SK-N-SH (cell line): ENCODE data around the gene PPP6R2. TPM values are rescaled to one million over a fixed set of nuclear protein-coding genes. Genes with fewer than 3 reads are reported as not detected.

Experiments
- CTCF ChIA-PET: fragments of 300-600, 350-600 bp; formaldehyde crosslinking; extraction: SDS; loops from one replicate; lab custom pipeline; 2021; lab: Yijun Ruan, JAX
- POLR2A ChIA-PET: fragments of 350-600 bp; sonication (Branson Sonifier 250); formaldehyde crosslinking; extraction: SDS; loops from one replicate; lab custom pipeline; 2020; ENCODE audit warnings: antibody characterized with exemption, inconsistent platforms; lab: Yijun Ruan, JAX
- DNase-seq: peaks from one replicate; pipeline ENCODE4 v3.0.0; 2012
- H2AFZ ChIP-seq: fragments of 200-600 bp; sonication (generic); 2 replicates; pipeline ENCODE4 v1.8.1; 2016; ENCODE audit warnings: antibody characterized with exemption, mild to moderate bottlenecking, low read depth
- H3F3A ChIP-seq: fragments of 200-600 bp; sonication (generic); replicated peaks from 2 replicates; pipeline ENCODE3; 2016; ENCODE audit warnings: antibody characterized with exemption, mild to moderate bottlenecking; ENCODE audit not compliant: insufficient read depth
- H3K27ac ChIP-seq, 2 experiments: fragments of 200-500 bp in 1 of 2; fragments of 200-600 bp in 1 of 2; sonication (Bioruptor generic) in 1 of 2; sonication (generic), shearing (Covaris generic) in 1 of 2; 2 replicates each; pipeline versions ENCODE4 v1.5.1 to v1.6.1; 2014 to 2016; ENCODE audit warnings: low read depth in 2 of 2, inconsistent platforms in 1 of 2, low read length in 1 of 2, mild to moderate bottlenecking in 1 of 2, mixed read lengths in 1 of 2
- H3K27me3 ChIP-seq: fragments of 200-600 bp; sonication (generic), shearing (Covaris generic); 2 replicates; pipeline ENCODE4 v1.6.1; 2016; ENCODE audit warnings: mixed run types; ENCODE audit not compliant: insufficient read depth
- H3K36me3 ChIP-seq, 2 experiments: fragments of 200-500 bp in 1 of 2; fragments of 200-600 bp in 1 of 2; sonication (Bioruptor generic) in 1 of 2; sonication (generic) in 1 of 2; replicated peaks in 1 of 2; 2 replicates each; pipeline versions ENCODE3 to v1.5.1; 2014 to 2016; ENCODE audit warnings: low read length in 1 of 2, mild to moderate bottlenecking in 1 of 2; ENCODE audit not compliant: insufficient read depth in 2 of 2, control insufficient read depth in 1 of 2
- H3K4me1 ChIP-seq, 2 experiments: fragments of 200-500 bp in 1 of 2; fragments of 200-600 bp in 1 of 2; sonication (Bioruptor generic) in 1 of 2; sonication (generic), shearing (Covaris generic) in 1 of 2; 2 replicates each; pipeline versions ENCODE4 v1.5.1 to v1.6.1; 2014 to 2016; ENCODE audit warnings: low read depth in 1 of 2, low read length in 1 of 2, mixed run types in 1 of 2; ENCODE audit not compliant: insufficient read depth in 2 of 2, control insufficient read depth in 1 of 2
- H3K4me2 ChIP-seq: fragments of 200-600 bp; sonication (generic), shearing (Covaris generic); 2 replicates; pipeline ENCODE4 v1.6.1; 2017; ENCODE audit warnings: mixed run types
- H3K4me3 ChIP-seq, 2 experiments: fragments of 200-500 bp in 1 of 2; fragments of 200-600 bp in 1 of 2; sonication (Bioruptor generic) in 1 of 2; sonication (generic), shearing (Covaris generic) in 1 of 2; 2 replicates each; pipeline versions ENCODE4 v1.5.1 to v1.8.1; 2014 to 2016; ENCODE audit warnings: low read depth in 2 of 2, inconsistent platforms in 1 of 2, low read length in 1 of 2, mild to moderate bottlenecking in 1 of 2, mixed read lengths in 1 of 2, moderate library complexity in 1 of 2
- H3K79me2 ChIP-seq: fragments of 200-600 bp; sonication (generic); 2 replicates; pipeline ENCODE4 v1.8.1; 2017; ENCODE audit warnings: mild to moderate bottlenecking; ENCODE audit not compliant: insufficient read depth
- H3K9ac ChIP-seq: fragments of 200-600 bp; sonication (generic); 2 replicates; pipeline ENCODE4 v1.6.1; 2017; ENCODE audit warnings: mixed run types
- H3K9me2 ChIP-seq: fragments of 200-600 bp; sonication (generic); 2 replicates; pipeline ENCODE4 v1.6.1; 2017; ENCODE audit warnings: mixed run types
- H3K9me3 ChIP-seq: fragments of 200-600 bp; sonication (generic); 2 replicates; pipeline ENCODE4 v1.6.1; 2017; ENCODE audit warnings: mixed run types, mild to moderate bottlenecking, moderate library complexity
- H4K20me1 ChIP-seq: fragments of 200-600 bp; sonication (generic); 2 replicates; pipeline ENCODE4 v1.6.1; 2017; ENCODE audit warnings: mild to moderate bottlenecking, mixed run types; ENCODE audit not compliant: insufficient read depth
- EP300 ChIP-seq, 2 experiments: IDR thresholded peaks; 2 replicates each; pipeline versions ENCODE4 v1.4.0 to v1.6.1; 2012; ENCODE audit warnings: borderline replicate concordance in 1 of 2, low read depth in 1 of 2, low read length in 1 of 2
- FOSL2 ChIP-seq: IDR thresholded peaks from 2 replicates; pipeline ENCODE4 v1.4.0; 2012; ENCODE audit warnings: low read depth, mild to moderate bottlenecking, moderate library complexity, borderline replicate concordance
- FOXM1 ChIP-seq: IDR thresholded peaks from 2 replicates; pipeline ENCODE4 v1.4.0; 2012; ENCODE audit warnings: low read depth, mild to moderate bottlenecking
- GABPA ChIP-seq: IDR thresholded peaks from 2 replicates; pipeline ENCODE4 v1.4.0; 2012; ENCODE audit warnings: low read depth, mild to moderate bottlenecking
- GATA2 ChIP-seq: sonication (generic); formaldehyde crosslinking; IDR thresholded peaks from 2 replicates; pipeline ENCODE4 v1.5.0; 2020; ENCODE audit warnings: mild to moderate bottlenecking, missing genetic modification reagents
- MEF2A ChIP-seq: IDR thresholded peaks from 2 replicates; pipeline ENCODE4 v1.4.0; 2012; ENCODE audit warnings: low read depth, borderline replicate concordance
- MXI1 ChIP-seq: IDR thresholded peaks from 2 replicates; pipeline ENCODE4 v1.6.1; 2012; ENCODE audit warnings: mild to moderate bottlenecking, low read depth, low read length, improper control_type of control experiment
- NFIC ChIP-seq: IDR thresholded peaks from 2 replicates; pipeline ENCODE4 v1.4.0; 2012; ENCODE audit warnings: borderline replicate concordance
- NRF1 ChIP-seq: IDR thresholded peaks from 2 replicates; pipeline ENCODE4 v1.6.1; 2012; ENCODE audit warnings: low read depth, mild to moderate bottlenecking, low read length
- PBX3 ChIP-seq: IDR thresholded peaks from 2 replicates; pipeline ENCODE4; 2012
- RAD21 ChIP-seq: IDR thresholded peaks from 2 replicates; pipeline ENCODE4 v1.6.1; 2012; ENCODE audit warnings: mild to moderate bottlenecking, low read length
- RCOR1 ChIP-seq: fragments of 150-350 bp; IDR thresholded peaks from 2 replicates; pipeline ENCODE4 v1.6.1; 2017; ENCODE audit warnings: antibody characterized with exemption, low read length
- REST ChIP-seq: IDR thresholded peaks from 2 replicates; pipeline ENCODE4 v1.6.1; 2012; ENCODE audit warnings: mild to moderate bottlenecking, low read depth, low read length, moderate library complexity
- RFX5 ChIP-seq: IDR thresholded peaks from 2 replicates; pipeline ENCODE4 v1.6.1; 2012; ENCODE audit warnings: mild to moderate bottlenecking, improper control_type of control experiment, low read length
- SIN3A ChIP-seq: IDR thresholded peaks from 2 replicates; pipeline ENCODE4 v1.6.1; 2012; ENCODE audit warnings: low read depth, mild to moderate bottlenecking, low read length, moderate library complexity, borderline replicate concordance
- SMC3 ChIP-seq: IDR thresholded peaks from 2 replicates; pipeline ENCODE4 v1.6.1; 2012; ENCODE audit warnings: low read depth, low read length, improper control_type of control experiment
- USF1 ChIP-seq: IDR thresholded peaks from 2 replicates; pipeline ENCODE4 v1.4.0; 2012; ENCODE audit warnings: low read depth, borderline replicate concordance
- WGBS: methylation state at CpG from one replicate; pipeline ENCODE4 v1.1.6; 2017; ENCODE audit warnings: low lambda C conversion rate; 5-methylcytosine and 5-hydroxymethylcytosine counted together
- polyA plus RNA-seq, 3 experiments: library from polyadenylated mRNA; depleted of rRNA; stranded (reverse); fragments of >200 nt; gene quantifications; 2 replicates each; pipeline ENCODE4 v1.2.3, GENCODE V29; 2012
- TF ChIP-seq, protein P1 (sequence below): fragments of 200-600 bp; sonication (generic); IDR thresholded peaks from 2 replicates; pipeline ENCODE4 v1.6.1; 2017; ENCODE audit warnings: antibody characterized with exemption, mild to moderate bottlenecking, moderate library complexity
- TF ChIP-seq, protein P2 (sequence below): fragments of 150-350 bp; IDR thresholded peaks from 2 replicates; pipeline ENCODE4 v1.6.1; 2016; ENCODE audit warnings: mild to moderate bottlenecking, low read depth, low read length
- TF ChIP-seq, protein P3 (sequence below): IDR thresholded peaks from 2 replicates; pipeline ENCODE4 v1.4.0; 2012; ENCODE audit warnings: low read depth, borderline replicate concordance

Gene PPP6R2
- polyA plus RNA-seq, 1 of the 3 experiments (the other 2 are of a cell fraction): 45.7 TPM

GRCh38 chr22:50298266-50298637, 44.9 kb upstream of the PPP6R2 start:
- CTCF ChIA-PET: interaction anchor here (1.1 to 1.4 kb wide), 3 partner anchors 22 to 28 kb away, joined by 4 to 6 read pairs (median 4); no protein-coding TSS in a partner anchor

More at GRCh38 chr22:50298266-50298637, 44.9 kb upstream of the PPP6R2 start:
- DNase-seq: no peak
- POLR2A ChIA-PET: no interaction called here
- Histone ChIP-seq H3K9me3 (no peaks in the 10 kb centered on the region), H3K4me3 (no peak overlapping the region), H3F3A (peaks cover 13% of the 10 kb centered on the region), H3K79me2 (peaks cover 99% of the 10 kb centered on the region), H3K27ac (no peak overlapping the region), H3K27me3 (no peaks in the 10 kb centered on the region), H3K9me2 (no peaks in the 10 kb centered on the region), H3K36me3 (peaks cover 0 to 4% of the 10 kb centered on the region in 2 experiments), H4K20me1 (peaks cover 93% of the 10 kb centered on the region), H3K4me2 (no peak overlapping the region), H3K9ac (no peak overlapping the region), H2AFZ (no peak overlapping the region), H3K4me1 (peaks cover 29 to 30% of the 10 kb centered on the region in 2 experiments; a peak in 3 of 4 replicates)
- no peak for TF ChIP-seq FOSL2
- TF ChIP-seq MEF2A: no peak
- no peak for TF ChIP-seq SIN3A
- no peak for TF ChIP-seq RCOR1
- TF ChIP-seq, protein P1, sequence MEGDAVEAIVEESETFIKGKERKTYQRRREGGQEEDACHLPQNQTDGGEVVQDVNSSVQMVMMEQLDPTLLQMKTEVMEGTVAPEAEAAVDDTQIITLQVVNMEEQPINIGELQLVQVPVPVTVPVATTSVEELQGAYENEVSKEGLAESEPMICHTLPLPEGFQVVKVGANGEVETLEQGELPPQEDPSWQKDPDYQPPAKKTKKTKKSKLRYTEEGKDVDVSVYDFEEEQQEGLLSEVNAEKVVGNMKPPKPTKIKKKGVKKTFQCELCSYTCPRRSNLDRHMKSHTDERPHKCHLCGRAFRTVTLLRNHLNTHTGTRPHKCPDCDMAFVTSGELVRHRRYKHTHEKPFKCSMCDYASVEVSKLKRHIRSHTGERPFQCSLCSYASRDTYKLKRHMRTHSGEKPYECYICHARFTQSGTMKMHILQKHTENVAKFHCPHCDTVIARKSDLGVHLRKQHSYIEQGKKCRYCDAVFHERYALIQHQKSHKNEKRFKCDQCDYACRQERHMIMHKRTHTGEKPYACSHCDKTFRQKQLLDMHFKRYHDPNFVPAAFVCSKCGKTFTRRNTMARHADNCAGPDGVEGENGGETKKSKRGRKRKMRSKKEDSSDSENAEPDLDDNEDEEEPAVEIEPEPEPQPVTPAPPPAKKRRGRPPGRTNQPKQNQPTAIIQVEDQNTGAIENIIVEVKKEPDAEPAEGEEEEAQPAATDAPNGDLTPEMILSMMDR: no peak
- no peak for TF ChIP-seq RFX5
- TF ChIP-seq USF1: no peak
- TF ChIP-seq MXI1: no peak
- TF ChIP-seq RAD21: no peak
- TF ChIP-seq FOXM1: no peak
- TF ChIP-seq REST: no peak
- TF ChIP-seq, protein P2, sequence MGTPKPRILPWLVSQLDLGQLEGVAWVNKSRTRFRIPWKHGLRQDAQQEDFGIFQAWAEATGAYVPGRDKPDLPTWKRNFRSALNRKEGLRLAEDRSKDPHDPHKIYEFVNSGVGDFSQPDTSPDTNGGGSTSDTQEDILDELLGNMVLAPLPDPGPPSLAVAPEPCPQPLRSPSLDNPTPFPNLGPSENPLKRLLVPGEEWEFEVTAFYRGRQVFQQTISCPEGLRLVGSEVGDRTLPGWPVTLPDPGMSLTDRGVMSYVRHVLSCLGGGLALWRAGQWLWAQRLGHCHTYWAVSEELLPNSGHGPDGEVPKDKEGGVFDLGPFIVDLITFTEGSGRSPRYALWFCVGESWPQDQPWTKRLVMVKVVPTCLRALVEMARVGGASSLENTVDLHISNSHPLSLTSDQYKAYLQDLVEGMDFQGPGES: no peak
- TF ChIP-seq NFIC: no peak
- TF ChIP-seq EP300 (IDR thresholded peaks at IDR 0.05; ENCODE audit: borderline replicate concordance in 1 of 2, low read depth in 1 of 2, low read length in 1 of 2): no peak
- TF ChIP-seq SMC3: no peak
- TF ChIP-seq, protein P3, sequence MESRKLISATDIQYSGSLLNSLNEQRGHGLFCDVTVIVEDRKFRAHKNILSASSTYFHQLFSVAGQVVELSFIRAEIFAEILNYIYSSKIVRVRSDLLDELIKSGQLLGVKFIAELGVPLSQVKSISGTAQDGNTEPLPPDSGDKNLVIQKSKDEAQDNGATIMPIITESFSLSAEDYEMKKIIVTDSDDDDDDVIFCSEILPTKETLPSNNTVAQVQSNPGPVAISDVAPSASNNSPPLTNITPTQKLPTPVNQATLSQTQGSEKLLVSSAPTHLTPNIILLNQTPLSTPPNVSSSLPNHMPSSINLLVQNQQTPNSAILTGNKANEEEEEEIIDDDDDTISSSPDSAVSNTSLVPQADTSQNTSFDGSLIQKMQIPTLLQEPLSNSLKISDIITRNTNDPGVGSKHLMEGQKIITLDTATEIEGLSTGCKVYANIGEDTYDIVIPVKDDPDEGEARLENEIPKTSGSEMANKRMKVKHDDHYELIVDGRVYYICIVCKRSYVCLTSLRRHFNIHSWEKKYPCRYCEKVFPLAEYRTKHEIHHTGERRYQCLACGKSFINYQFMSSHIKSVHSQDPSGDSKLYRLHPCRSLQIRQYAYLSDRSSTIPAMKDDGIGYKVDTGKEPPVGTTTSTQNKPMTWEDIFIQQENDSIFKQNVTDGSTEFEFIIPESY: no peak
- no peak for TF ChIP-seq GABPA
- TF ChIP-seq GATA2 (CRISPR knock-in tag): no peak
- no peak for TF ChIP-seq NRF1
- TF ChIP-seq PBX3: no peak
- 85% methylated on average over 4 of the region's 4 CpGs for WGBS
